ENCODE data around the gene MYO18B. TPM values are rescaled to one million over a fixed set of nuclear protein-coding genes. Genes with fewer than 3 reads are reported as not detected.

MYO18B gene
- total and polyA plus RNA-seq, 9 donors = 0.02 to 0.23 (median 0.10) TPM; not detected in 5

DNA sequence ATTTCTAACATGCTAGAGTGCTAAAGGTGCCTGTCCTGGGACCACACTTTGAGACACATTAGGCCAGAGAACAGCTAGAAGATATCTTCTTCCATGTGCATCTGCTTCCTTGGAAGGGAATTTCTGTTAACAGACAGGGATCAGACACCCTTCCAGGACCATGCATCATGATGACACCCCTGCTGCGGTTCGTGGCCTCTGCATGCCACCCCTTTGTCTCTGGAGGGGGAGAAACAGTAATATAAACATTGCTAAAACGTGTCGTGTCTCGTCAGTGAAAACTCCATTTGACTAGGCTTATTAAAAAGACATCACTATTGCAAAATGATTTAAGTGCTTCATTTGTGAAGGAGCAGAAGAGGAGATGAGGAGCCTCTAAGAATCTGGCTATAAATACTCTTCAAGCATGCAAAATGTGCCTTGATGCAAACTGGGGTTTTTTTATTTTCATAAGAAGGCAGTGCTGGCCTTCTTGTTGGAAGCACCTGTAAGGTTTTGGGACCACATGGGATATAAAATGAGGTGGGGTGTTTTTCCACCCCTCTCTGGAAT, 141.6 kb downstream of the MYO18B start:
- no peaks in the 10 kb centered on the region for H3K4me1 ChIP-seq (ENCODE audit: insufficient read depth)
- no peak for TF ChIP-seq EP300 (IDR thresholded peaks at IDR 0.05)
- TF ChIP-seq CTCF (IDR thresholded peaks at IDR 0.05) = no peak
- TF ChIP-seq POLR2A (IDR thresholded peaks at IDR 0.05) = no peak
- no peak overlapping the region for H3K27ac ChIP-seq
- intact Hi-C loops (cut with DNase I) = no loop called here
- no peak for DNase-seq
- H3K27me3 ChIP-seq = no peaks in the 10 kb centered on the region
- H3K36me3 ChIP-seq = no peaks in the 10 kb centered on the region
- no peak overlapping the region for H3K4me3 ChIP-seq
- no peaks in the 10 kb centered on the region for H3K9me3 ChIP-seq
- WGBS, 3 donors = 6 to 9% (median 7%) methylated on average over 5 of the region's 5 CpGs

- intact Hi-C loops (cut with DNase I) = no loop called here
- H3K36me3 ChIP-seq = no peaks in the 10 kb centered on the region
- no peaks in the 10 kb centered on the region for H3K27me3 ChIP-seq
- no peak overlapping the region for H3K4me3 ChIP-seq
- DNase-seq = no peak
- H3K4me1 ChIP-seq (ENCODE audit: insufficient read depth) = no peaks in the 10 kb centered on the region
- no peaks in the 10 kb centered on the region for H3K9me3 ChIP-seq
- WGBS, 3 donors = 63 to 75% (median 69%) methylated on average over 4 of the region's 4 CpGs
- no peak for TF ChIP-seq CTCF (IDR thresholded peaks at IDR 0.05)
- no peak for TF ChIP-seq EP300 (IDR thresholded peaks at IDR 0.05)
- no peak for TF ChIP-seq POLR2A (IDR thresholded peaks at IDR 0.05)
- no peak overlapping the region for H3K27ac ChIP-seq
Measured at GRCh38 chr22:25884121-25884520, 142.1 kb downstream of the MYO18B start.

DNA sequence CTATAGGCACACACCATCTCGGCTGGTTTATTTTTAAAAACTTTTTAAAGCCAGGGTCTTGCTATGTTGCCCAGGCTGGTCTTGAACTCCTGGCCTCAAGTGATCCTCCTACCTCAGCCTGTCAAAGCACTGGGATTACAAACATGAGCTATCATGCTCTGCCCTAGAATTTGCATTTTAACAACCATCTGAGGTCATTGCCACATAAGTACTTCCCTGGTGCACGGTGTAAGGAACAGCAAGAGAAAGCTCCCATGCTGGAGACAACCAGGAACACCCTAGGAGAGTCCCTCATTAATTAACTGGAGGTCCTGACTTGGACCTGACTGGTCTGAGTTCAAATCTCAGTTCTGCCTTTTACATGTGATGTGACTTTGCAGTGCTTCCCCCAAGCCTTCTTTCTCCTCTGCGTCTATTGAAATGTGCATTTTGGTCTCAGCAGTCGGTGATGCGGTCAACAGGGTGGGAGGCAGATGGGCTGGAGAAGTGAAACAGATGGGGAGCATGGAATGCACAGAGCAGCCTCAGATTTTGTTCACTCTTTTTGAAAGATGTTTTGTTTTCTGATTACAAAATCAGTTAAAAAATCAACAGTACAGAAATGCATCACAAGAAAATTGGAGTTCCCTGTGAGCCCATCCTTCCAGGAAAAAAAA, 146.5 kb downstream of the MYO18B start:
- H3K27me3 ChIP-seq = no peaks in the 10 kb centered on the region
- H3K27ac ChIP-seq = no peak overlapping the region
- no peaks in the 10 kb centered on the region for H3K4me1 ChIP-seq (ENCODE audit: insufficient read depth)
- H3K36me3 ChIP-seq = no peaks in the 10 kb centered on the region
- intact Hi-C loops (cut with DNase I) = no loop called here
- no peak overlapping the region for H3K4me3 ChIP-seq
- DNase-seq = no peak
- WGBS, 3 donors = 51 to 67% (median 52%) methylated on average over 5 of the region's 5 CpGs
- TF ChIP-seq EP300 (IDR thresholded peaks at IDR 0.05) (no peak), CTCF (IDR thresholded peaks at IDR 0.05) (no peak), POLR2A (IDR thresholded peaks at IDR 0.05) (no peak)
- H3K9me3 ChIP-seq = no peaks in the 10 kb centered on the region

- no peaks in the 10 kb centered on the region for H3K4me1 ChIP-seq (ENCODE audit: insufficient read depth)
- H3K9me3 ChIP-seq = no peaks in the 10 kb centered on the region
- no peak overlapping the region for H3K27ac ChIP-seq
- intact Hi-C loops (cut with DNase I) = no loop called here
- DNase-seq = no peak
- no peak overlapping the region for H3K4me3 ChIP-seq
- H3K27me3 ChIP-seq = no peaks in the 10 kb centered on the region
- TF ChIP-seq POLR2A (IDR thresholded peaks at IDR 0.05) (no peak), CTCF (IDR thresholded peaks at IDR 0.05) (no peak), EP300 (IDR thresholded peaks at IDR 0.05) (no peak)
- H3K36me3 ChIP-seq = no peaks in the 10 kb centered on the region
- 71 to 82% (median 79%) methylated on average over 10 of the region's 10 CpGs for WGBS, 3 donors
Measured at GRCh38 chr22:25890651-25891050, 148.7 kb downstream of the MYO18B start.

Measured in ovary (tissue), 9 donors.